Aortic smooth muscle cell (primary cell): ENCODE measurements around the gene ABCB7. TPM values are rescaled to one million over a fixed set of nuclear protein-coding genes. Genes with fewer than 3 reads are reported as not detected.

Experiments used
- total RNA-seq: library from RNA; depleted of rRNA; stranded (reverse); fragments of >200 nt; gene quantifications from 2 replicates; pipeline ENCODE4 v1.2.3, GENCODE V29; 2014

The ABCB7 gene
- 16.9 and 18.1 TPM in 2 replicates for total RNA-seq

GRCh38 chrX:75155827-75156525 lies at the start of gene ABCB7:
TSS of gene ABCB7 (minus strand) at chrX:75156283. CDS start at chrX:75156272, 11 bp downstream.

Other genes starting within 250 kb of the ABCB7 start
- under 0.01 TPM in 1 of 2 replicates, not detected in the other for gene NEXMIF, start 230.8 kb downstream of the ABCB7 start, total RNA-seq
- 20.9 and 21.5 TPM in 2 replicates for gene UPRT, start 117.8 kb upstream of the ABCB7 start, total RNA-seq